SK-N-SH (cell line): ENCODE measurements around the gene HIRA. TPM values are rescaled to one million over a fixed set of nuclear protein-coding genes. Genes with fewer than 3 reads are reported as not detected.

Experiments used
- CTCF ChIA-PET: fragments of 300-600, 350-600 bp; formaldehyde crosslinking; extraction: SDS; loops from one replicate; lab custom pipeline; 2021; lab: Yijun Ruan, JAX
- POLR2A ChIA-PET: fragments of 350-600 bp; sonication (Branson Sonifier 250); formaldehyde crosslinking; extraction: SDS; loops from one replicate; lab custom pipeline; 2020; ENCODE audit warnings: antibody characterized with exemption, inconsistent platforms; lab: Yijun Ruan, JAX
- DNase-seq: peaks from one replicate; pipeline ENCODE4 v3.0.0; 2012
- H2AFZ ChIP-seq: fragments of 200-600 bp; sonication (generic); 2 replicates; pipeline ENCODE4 v1.8.1; 2016; ENCODE audit warnings: antibody characterized with exemption, mild to moderate bottlenecking, low read depth
- H3F3A ChIP-seq: fragments of 200-600 bp; sonication (generic); replicated peaks from 2 replicates; pipeline ENCODE3; 2016; ENCODE audit warnings: antibody characterized with exemption, mild to moderate bottlenecking; ENCODE audit not compliant: insufficient read depth
- H3K27ac ChIP-seq, 2 experiments: fragments of 200-500 bp in 1 of 2; fragments of 200-600 bp in 1 of 2; sonication (Bioruptor generic) in 1 of 2; sonication (generic), shearing (Covaris generic) in 1 of 2; 2 replicates each; pipeline versions ENCODE4 v1.5.1 to v1.6.1; 2014 to 2016; ENCODE audit warnings: low read depth in 2 of 2, inconsistent platforms in 1 of 2, low read length in 1 of 2, mild to moderate bottlenecking in 1 of 2, mixed read lengths in 1 of 2
- H3K27me3 ChIP-seq: fragments of 200-600 bp; sonication (generic), shearing (Covaris generic); 2 replicates; pipeline ENCODE4 v1.6.1; 2016; ENCODE audit warnings: mixed run types; ENCODE audit not compliant: insufficient read depth
- H3K36me3 ChIP-seq, 2 experiments: fragments of 200-500 bp in 1 of 2; fragments of 200-600 bp in 1 of 2; sonication (Bioruptor generic) in 1 of 2; sonication (generic) in 1 of 2; replicated peaks in 1 of 2; 2 replicates each; pipeline versions ENCODE3 to v1.5.1; 2014 to 2016; ENCODE audit warnings: low read length in 1 of 2, mild to moderate bottlenecking in 1 of 2; ENCODE audit not compliant: insufficient read depth in 2 of 2, control insufficient read depth in 1 of 2
- H3K4me1 ChIP-seq, 2 experiments: fragments of 200-500 bp in 1 of 2; fragments of 200-600 bp in 1 of 2; sonication (Bioruptor generic) in 1 of 2; sonication (generic), shearing (Covaris generic) in 1 of 2; 2 replicates each; pipeline versions ENCODE4 v1.5.1 to v1.6.1; 2014 to 2016; ENCODE audit warnings: low read depth in 1 of 2, low read length in 1 of 2, mixed run types in 1 of 2; ENCODE audit not compliant: insufficient read depth in 2 of 2, control insufficient read depth in 1 of 2
- H3K4me2 ChIP-seq: fragments of 200-600 bp; sonication (generic), shearing (Covaris generic); 2 replicates; pipeline ENCODE4 v1.6.1; 2017; ENCODE audit warnings: mixed run types
- H3K4me3 ChIP-seq, 2 experiments: fragments of 200-500 bp in 1 of 2; fragments of 200-600 bp in 1 of 2; sonication (Bioruptor generic) in 1 of 2; sonication (generic), shearing (Covaris generic) in 1 of 2; 2 replicates each; pipeline versions ENCODE4 v1.5.1 to v1.8.1; 2014 to 2016; ENCODE audit warnings: low read depth in 2 of 2, inconsistent platforms in 1 of 2, low read length in 1 of 2, mild to moderate bottlenecking in 1 of 2, mixed read lengths in 1 of 2, moderate library complexity in 1 of 2
- H3K79me2 ChIP-seq: fragments of 200-600 bp; sonication (generic); 2 replicates; pipeline ENCODE4 v1.8.1; 2017; ENCODE audit warnings: mild to moderate bottlenecking; ENCODE audit not compliant: insufficient read depth
- H3K9ac ChIP-seq: fragments of 200-600 bp; sonication (generic); 2 replicates; pipeline ENCODE4 v1.6.1; 2017; ENCODE audit warnings: mixed run types
- H3K9me2 ChIP-seq: fragments of 200-600 bp; sonication (generic); 2 replicates; pipeline ENCODE4 v1.6.1; 2017; ENCODE audit warnings: mixed run types
- H3K9me3 ChIP-seq: fragments of 200-600 bp; sonication (generic); 2 replicates; pipeline ENCODE4 v1.6.1; 2017; ENCODE audit warnings: mixed run types, mild to moderate bottlenecking, moderate library complexity
- H4K20me1 ChIP-seq: fragments of 200-600 bp; sonication (generic); 2 replicates; pipeline ENCODE4 v1.6.1; 2017; ENCODE audit warnings: mild to moderate bottlenecking, mixed run types; ENCODE audit not compliant: insufficient read depth
- ELF1 ChIP-seq: IDR thresholded peaks from 2 replicates; pipeline ENCODE4 v1.4.0; 2012
- FOSL2 ChIP-seq: IDR thresholded peaks from 2 replicates; pipeline ENCODE4 v1.4.0; 2012; ENCODE audit warnings: low read depth, mild to moderate bottlenecking, moderate library complexity, borderline replicate concordance
- GATA2 ChIP-seq: sonication (generic); formaldehyde crosslinking; IDR thresholded peaks from 2 replicates; pipeline ENCODE4 v1.5.0; 2020; ENCODE audit warnings: mild to moderate bottlenecking, missing genetic modification reagents
- JUND ChIP-seq: IDR thresholded peaks from 2 replicates; pipeline ENCODE4 v1.4.0; 2012
- MEF2A ChIP-seq: IDR thresholded peaks from 2 replicates; pipeline ENCODE4 v1.4.0; 2012; ENCODE audit warnings: low read depth, borderline replicate concordance
- NRF1 ChIP-seq: IDR thresholded peaks from 2 replicates; pipeline ENCODE4 v1.6.1; 2012; ENCODE audit warnings: low read depth, mild to moderate bottlenecking, low read length
- RCOR1 ChIP-seq: fragments of 150-350 bp; IDR thresholded peaks from 2 replicates; pipeline ENCODE4 v1.6.1; 2017; ENCODE audit warnings: antibody characterized with exemption, low read length
- SMC3 ChIP-seq: IDR thresholded peaks from 2 replicates; pipeline ENCODE4 v1.6.1; 2012; ENCODE audit warnings: low read depth, low read length, improper control_type of control experiment
- TAF1 ChIP-seq: IDR thresholded peaks from 2 replicates; pipeline ENCODE4 v1.6.1; 2012; ENCODE audit warnings: low read depth, mild to moderate bottlenecking, low read length, moderate library complexity, borderline replicate concordance
- TCF12 ChIP-seq: IDR thresholded peaks from 2 replicates; pipeline ENCODE4 v1.4.0; 2012
- WGBS: methylation state at CpG from one replicate; pipeline ENCODE4 v1.1.6; 2017; ENCODE audit warnings: low lambda C conversion rate; 5-methylcytosine and 5-hydroxymethylcytosine counted together
- polyA plus RNA-seq, 3 experiments: library from polyadenylated mRNA; depleted of rRNA; stranded (reverse); fragments of >200 nt; gene quantifications; 2 replicates each; pipeline ENCODE4 v1.2.3, GENCODE V29; 2012
- TF ChIP-seq, protein P1 (sequence below): IDR thresholded peaks from 2 replicates; pipeline ENCODE4 v1.4.0; 2012; ENCODE audit warnings: low read depth
- TF ChIP-seq, protein P2 (sequence below): fragments of 150-350 bp; IDR thresholded peaks from 2 replicates; pipeline ENCODE4 v1.6.1; 2016; ENCODE audit warnings: mild to moderate bottlenecking, low read depth, low read length
- TF ChIP-seq, protein P3 (sequence below): fragments of 200-600 bp; sonication (generic); IDR thresholded peaks from 2 replicates; pipeline ENCODE4 v1.6.1; 2017; ENCODE audit warnings: antibody characterized with exemption, mild to moderate bottlenecking, moderate library complexity
- TF ChIP-seq, protein P4 (sequence below): IDR thresholded peaks from 2 replicates; pipeline ENCODE4 v1.4.0; 2012; ENCODE audit warnings: low read depth, borderline replicate concordance
- TF ChIP-seq, protein P5 (sequence below): fragments of 150-350 bp; IDR thresholded peaks from 2 replicates; pipeline ENCODE4 v1.6.1; 2017; ENCODE audit warnings: antibody characterized with exemption, low read length, low read depth, borderline replicate concordance

Gene HIRA
- polyA plus RNA-seq, 1 of the 3 experiments (the other 2 are of a cell fraction), result 21.0 TPM

DNA sequence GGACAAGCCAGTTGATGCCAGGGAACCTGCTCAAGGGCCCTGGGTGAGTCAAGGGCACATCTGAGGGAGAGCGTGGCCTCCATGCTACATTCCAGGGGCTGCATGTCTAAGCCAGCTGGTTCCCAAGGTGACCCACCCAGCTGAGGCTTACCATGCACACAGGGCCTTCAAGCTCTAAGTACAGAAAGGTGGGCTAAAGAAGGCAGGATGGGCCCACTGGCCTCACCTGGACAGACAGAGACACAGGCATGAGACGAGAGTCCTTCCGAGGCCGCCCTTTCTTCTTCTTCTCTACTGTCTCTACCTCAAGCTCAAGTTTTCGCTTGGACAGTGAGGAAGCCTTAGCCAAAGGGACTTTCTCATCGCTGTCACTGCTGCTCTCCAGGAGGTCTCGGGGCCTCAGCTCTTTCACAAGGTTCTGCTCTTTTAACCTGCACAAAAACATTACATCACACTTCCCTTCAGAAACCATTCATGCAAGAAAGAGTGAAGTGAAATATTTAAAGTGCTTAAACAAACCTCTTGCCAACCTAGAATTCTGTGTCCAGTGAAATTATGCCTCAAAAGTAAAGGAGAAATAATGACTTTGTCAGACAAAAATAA is 69.9 kb downstream of the HIRA start:
- Histone ChIP-seq H3K27me3 (no peaks in the 10 kb centered on the region), H2AFZ (no peak overlapping the region), H3K4me3 (no peak overlapping the region), H3K9me2 (no peaks in the 10 kb centered on the region), H3K4me2 (no peak overlapping the region), H3K27ac (no peak overlapping the region), H3K9me3 (no peaks in the 10 kb centered on the region), H3K9ac (no peak overlapping the region), H4K20me1 (no peaks in the 10 kb centered on the region), H3K4me1 (no peaks in the 10 kb centered on the region; a peak in 1 of 4 replicates), H3K36me3 (peaks cover 20 to 62% of the 10 kb centered on the region in 2 experiments), H3F3A (no peaks in the 10 kb centered on the region), H3K79me2 (no peaks in the 10 kb centered on the region)
- WGBS, result 100% methylated on average over 6 of the region's 7 CpGs
- CTCF ChIA-PET, result no interaction called here
- POLR2A ChIA-PET, result no interaction called here
- DNase-seq, result no peak
- TF ChIP-seq JUND (no peak), SMC3 (no peak), NRF1 (no peak), FOSL2 (no peak), TCF12 (no peak), RCOR1 (no peak), GATA2 (CRISPR knock-in tag) (no peak)
- TF ChIP-seq, protein P1, sequence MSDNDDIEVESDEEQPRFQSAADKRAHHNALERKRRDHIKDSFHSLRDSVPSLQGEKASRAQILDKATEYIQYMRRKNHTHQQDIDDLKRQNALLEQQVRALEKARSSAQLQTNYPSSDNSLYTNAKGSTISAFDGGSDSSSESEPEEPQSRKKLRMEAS, result no peak
- TF ChIP-seq, protein P2, sequence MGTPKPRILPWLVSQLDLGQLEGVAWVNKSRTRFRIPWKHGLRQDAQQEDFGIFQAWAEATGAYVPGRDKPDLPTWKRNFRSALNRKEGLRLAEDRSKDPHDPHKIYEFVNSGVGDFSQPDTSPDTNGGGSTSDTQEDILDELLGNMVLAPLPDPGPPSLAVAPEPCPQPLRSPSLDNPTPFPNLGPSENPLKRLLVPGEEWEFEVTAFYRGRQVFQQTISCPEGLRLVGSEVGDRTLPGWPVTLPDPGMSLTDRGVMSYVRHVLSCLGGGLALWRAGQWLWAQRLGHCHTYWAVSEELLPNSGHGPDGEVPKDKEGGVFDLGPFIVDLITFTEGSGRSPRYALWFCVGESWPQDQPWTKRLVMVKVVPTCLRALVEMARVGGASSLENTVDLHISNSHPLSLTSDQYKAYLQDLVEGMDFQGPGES, result no peak
- TF ChIP-seq, protein P3, sequence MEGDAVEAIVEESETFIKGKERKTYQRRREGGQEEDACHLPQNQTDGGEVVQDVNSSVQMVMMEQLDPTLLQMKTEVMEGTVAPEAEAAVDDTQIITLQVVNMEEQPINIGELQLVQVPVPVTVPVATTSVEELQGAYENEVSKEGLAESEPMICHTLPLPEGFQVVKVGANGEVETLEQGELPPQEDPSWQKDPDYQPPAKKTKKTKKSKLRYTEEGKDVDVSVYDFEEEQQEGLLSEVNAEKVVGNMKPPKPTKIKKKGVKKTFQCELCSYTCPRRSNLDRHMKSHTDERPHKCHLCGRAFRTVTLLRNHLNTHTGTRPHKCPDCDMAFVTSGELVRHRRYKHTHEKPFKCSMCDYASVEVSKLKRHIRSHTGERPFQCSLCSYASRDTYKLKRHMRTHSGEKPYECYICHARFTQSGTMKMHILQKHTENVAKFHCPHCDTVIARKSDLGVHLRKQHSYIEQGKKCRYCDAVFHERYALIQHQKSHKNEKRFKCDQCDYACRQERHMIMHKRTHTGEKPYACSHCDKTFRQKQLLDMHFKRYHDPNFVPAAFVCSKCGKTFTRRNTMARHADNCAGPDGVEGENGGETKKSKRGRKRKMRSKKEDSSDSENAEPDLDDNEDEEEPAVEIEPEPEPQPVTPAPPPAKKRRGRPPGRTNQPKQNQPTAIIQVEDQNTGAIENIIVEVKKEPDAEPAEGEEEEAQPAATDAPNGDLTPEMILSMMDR, result no peak
- TF ChIP-seq, protein P4, sequence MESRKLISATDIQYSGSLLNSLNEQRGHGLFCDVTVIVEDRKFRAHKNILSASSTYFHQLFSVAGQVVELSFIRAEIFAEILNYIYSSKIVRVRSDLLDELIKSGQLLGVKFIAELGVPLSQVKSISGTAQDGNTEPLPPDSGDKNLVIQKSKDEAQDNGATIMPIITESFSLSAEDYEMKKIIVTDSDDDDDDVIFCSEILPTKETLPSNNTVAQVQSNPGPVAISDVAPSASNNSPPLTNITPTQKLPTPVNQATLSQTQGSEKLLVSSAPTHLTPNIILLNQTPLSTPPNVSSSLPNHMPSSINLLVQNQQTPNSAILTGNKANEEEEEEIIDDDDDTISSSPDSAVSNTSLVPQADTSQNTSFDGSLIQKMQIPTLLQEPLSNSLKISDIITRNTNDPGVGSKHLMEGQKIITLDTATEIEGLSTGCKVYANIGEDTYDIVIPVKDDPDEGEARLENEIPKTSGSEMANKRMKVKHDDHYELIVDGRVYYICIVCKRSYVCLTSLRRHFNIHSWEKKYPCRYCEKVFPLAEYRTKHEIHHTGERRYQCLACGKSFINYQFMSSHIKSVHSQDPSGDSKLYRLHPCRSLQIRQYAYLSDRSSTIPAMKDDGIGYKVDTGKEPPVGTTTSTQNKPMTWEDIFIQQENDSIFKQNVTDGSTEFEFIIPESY, result no peak

DNA sequence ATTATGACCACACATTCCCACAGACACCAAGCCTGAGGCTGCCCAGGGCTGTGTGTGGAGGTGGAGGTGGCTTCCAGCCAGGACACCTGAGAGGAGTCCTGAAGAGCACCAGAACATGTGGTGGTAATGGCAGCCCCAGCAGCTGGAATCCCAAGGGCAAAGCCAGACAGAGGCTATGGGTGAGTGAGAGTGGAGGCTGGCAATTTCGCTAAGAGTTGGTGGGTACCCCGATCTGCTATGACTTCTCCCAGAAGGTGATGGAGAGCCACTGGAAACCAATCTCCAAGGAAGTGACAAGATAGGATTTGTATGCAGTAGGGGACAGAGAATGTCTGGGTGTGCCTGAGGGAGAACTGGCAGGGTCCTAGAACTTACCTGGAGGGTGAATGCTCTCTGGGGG is 70.7 kb downstream of the HIRA start:
- H3K4me2 ChIP-seq, result no peak overlapping the region
- H3K27me3 ChIP-seq, result no peaks in the 10 kb centered on the region
- DNase-seq, result no peak
- no peak overlapping the region for H3K4me3 ChIP-seq
- H3K79me2 ChIP-seq, result no peaks in the 10 kb centered on the region
- no peaks in the 10 kb centered on the region for H3K9me2 ChIP-seq
- ChIA-PET POLR2A (no interaction called here), CTCF (no interaction called here)
- H4K20me1 ChIP-seq, result no peaks in the 10 kb centered on the region
- no peaks in the 10 kb centered on the region for H3F3A ChIP-seq
- TF ChIP-seq ELF1 (no peak), MEF2A (no peak), TCF12 (no peak), TAF1 (no peak), FOSL2 (no peak)
- TF ChIP-seq, protein P5, sequence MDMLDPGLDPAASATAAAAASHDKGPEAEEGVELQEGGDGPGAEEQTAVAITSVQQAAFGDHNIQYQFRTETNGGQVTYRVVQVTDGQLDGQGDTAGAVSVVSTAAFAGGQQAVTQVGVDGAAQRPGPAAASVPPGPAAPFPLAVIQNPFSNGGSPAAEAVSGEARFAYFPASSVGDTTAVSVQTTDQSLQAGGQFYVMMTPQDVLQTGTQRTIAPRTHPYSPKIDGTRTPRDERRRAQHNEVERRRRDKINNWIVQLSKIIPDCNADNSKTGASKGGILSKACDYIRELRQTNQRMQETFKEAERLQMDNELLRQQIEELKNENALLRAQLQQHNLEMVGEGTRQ, result no peak
- TF ChIP-seq, protein P2, result no peak
- no peak overlapping the region for H3K27ac ChIP-seq
- no peak overlapping the region for H3K9ac ChIP-seq
- H2AFZ ChIP-seq, result no peak overlapping the region
- H3K9me3 ChIP-seq, result no peaks in the 10 kb centered on the region
- H3K36me3 ChIP-seq, result peaks cover 20 to 69% of the 10 kb centered on the region in 2 experiments
- 100% methylated on average over 2 of the region's 2 CpGs for WGBS
- H3K4me1 ChIP-seq, result no peaks in the 10 kb centered on the region; a peak in 1 of 4 replicates
